Activated gamma-delta T cell (primary cell): ENCODE results near the gene VWC2L.

Experiments used
- DNase-seq: peaks from one replicate; lab custom pipeline; 2025; lab: John Stamatoyannopoulos, UW

VWC2L gene

DNA sequence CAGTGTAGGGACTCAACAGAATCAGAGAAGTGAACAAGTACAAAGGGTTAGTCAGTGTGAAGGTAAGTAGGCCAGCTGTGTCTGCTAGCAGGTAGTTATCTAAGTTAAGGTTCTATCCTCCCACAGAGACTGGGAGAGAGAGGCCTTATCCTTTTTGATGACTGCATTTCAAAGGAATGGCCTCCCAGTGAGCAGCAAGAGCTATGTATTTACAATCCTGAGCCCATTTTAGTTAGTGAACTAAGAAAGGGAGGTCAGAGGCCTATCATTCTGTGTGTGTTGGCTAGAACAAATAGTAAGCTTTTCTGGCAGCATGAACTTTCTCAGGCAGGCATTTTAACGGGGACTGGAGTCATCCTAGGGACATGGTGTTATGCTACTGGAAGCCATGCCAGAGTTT lies 182.9 kb downstream of the VWC2L start:
- DNase-seq: no peak

DNA sequence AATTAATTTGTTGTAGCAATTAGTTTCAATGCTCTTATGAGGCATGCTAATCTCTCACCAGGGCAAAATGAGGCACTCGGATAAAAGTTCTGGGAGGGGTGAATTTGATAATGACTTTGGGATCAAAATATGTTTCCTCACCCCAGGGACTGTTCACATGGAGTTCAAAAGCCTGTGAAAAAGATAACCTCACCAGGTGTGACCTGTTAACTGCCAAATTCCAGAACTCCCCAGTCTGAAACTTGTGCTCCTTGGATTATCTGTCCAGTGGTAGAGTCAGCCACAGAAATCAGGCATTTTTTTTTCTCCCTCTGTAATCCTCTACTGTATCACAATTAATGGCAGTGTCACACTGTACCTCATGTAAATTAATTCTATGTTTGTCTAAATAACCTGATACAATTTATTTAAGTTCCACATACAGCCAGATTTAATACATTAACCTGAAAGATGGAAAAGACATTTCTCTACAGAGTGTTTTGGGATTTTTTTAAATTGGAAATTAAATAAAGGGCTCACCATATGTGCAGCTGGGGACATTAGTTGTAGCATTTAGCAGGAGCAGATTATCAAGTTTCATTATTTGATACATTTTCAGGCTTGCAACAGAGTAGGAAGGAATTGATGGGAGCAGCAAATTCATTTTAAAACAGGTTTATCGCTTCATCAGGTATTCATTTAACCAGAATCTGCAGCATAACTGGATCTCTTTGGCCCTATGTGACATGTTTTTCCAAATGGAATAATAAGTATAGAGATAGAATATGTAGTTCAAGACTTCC lies 191.2 kb downstream of the VWC2L start:
- DNase-seq: no peak

DNA sequence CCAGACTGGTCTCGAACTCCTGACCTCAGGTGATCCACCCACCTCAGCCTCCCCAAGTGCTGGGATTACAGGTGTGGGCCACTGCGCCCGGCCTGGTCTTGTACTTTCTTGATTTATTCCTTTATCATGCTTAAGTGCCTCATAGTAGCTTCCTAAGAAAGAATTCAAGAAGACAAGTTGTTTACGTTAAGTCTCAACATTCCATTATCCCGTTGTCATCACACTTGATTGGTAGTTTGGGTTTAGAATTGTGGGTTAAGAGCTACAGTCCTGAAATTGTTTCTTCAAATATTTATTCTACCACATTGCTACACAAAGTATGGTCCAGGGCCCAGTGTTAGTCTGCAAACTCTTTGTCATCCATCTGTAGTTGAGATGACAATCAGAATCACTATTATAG lies 194.0 kb downstream of the VWC2L start:
- no peak for DNase-seq

DNA sequence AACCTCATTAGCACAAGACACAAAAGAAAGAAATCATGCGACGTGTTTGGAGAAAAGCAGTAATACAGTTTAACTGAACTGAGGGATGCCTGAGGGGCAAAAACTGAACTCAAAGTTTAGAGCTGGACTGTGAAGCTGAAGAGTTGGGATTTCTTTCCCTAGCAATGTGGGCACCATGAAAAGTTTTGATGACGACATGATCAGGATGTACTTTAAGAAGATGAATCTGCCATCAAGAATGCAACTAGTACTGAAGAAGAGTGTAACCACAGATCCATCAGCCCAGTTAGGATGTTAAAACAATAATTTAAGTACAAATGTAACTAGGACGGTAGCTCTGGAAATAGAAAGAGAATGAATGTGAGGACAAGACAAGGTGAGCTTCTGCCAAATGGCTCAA lies 196.2 kb downstream of the VWC2L start:
- DNase-seq: no peak

DNA sequence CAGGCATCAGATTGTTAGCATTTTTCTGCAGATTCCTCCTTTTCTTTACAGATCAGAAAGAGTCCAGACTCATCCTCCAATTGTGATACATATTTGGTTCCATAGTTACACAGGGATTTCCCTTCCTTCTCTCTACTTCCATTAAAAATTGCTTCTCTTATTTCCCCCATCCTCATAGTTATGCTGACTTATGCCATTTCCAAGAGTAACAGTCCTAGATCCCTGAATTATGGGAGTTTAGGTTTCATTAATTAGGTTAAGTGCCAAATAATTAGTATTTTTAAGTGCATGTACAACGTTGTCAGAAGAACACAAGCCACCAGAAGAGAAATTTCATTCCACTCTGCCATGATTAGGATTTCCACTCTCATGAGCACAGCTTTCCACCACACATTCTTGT lies 200.2 kb downstream of the VWC2L start:
- DNase-seq: no peak

DNA sequence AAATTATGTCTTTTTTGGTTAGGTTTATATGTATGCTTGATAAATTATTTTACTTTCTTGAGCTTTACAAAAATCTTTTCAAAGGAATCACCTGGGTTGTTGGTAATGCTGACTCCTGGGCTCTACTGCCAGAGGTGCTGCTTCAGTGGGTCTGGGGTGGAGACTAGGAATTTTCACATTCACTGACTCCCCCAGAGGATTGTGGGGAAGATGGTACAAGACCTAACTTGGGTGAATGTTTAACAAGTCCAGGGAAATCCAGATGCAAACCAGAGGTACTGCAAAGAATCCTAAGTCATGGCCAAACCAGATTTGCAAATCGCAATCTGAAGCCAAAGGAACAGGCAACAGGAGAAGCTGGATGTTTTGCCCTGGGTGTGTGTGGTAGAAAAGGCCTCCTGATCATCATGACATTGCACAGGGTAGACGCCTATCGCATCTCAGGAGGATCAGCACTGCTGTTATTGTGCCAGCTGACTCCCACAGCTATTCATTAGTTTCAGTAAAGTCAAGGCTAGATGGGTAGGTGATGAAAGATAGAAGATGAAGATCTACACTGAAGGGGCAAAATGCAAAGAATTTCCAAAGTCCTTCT lies 213.4 kb downstream of the VWC2L start:
- DNase-seq: no peak

DNA sequence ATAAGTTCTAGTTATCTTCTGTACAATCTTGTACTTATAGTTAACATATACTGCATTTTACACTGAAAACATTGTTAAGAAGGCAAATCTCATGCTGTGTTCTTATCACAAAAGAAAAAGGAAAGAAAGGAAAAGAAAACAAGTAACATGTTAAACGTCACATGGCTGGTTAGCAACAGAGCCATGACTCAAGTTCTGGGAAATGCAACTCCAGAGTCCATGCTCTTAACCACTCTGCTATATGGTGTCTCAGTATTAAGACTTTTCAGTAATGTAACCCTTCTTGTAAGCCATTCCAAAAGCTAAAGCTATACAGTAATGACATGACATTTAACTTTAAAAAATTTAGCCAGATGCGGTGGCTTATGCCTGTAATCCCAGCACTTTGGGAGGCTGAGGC lies 217.2 kb downstream of the VWC2L start:
- DNase-seq: no peak
